Epidermal melanocyte (primary cell): ENCODE data around the gene FBXW9.
"Not testable (repeated sequence)": the region's sequence is repeated elsewhere in the genome, so short reads cannot be mapped to it uniquely, and the experiment has no call there.

Experiments used
- DNase-seq: peaks from one replicate; pipeline ENCODE4 v3.0.0; 2011; ENCODE audit warnings: low spot score; ENCODE audit not compliant: insufficient read length

The FBXW9 gene

DNA sequence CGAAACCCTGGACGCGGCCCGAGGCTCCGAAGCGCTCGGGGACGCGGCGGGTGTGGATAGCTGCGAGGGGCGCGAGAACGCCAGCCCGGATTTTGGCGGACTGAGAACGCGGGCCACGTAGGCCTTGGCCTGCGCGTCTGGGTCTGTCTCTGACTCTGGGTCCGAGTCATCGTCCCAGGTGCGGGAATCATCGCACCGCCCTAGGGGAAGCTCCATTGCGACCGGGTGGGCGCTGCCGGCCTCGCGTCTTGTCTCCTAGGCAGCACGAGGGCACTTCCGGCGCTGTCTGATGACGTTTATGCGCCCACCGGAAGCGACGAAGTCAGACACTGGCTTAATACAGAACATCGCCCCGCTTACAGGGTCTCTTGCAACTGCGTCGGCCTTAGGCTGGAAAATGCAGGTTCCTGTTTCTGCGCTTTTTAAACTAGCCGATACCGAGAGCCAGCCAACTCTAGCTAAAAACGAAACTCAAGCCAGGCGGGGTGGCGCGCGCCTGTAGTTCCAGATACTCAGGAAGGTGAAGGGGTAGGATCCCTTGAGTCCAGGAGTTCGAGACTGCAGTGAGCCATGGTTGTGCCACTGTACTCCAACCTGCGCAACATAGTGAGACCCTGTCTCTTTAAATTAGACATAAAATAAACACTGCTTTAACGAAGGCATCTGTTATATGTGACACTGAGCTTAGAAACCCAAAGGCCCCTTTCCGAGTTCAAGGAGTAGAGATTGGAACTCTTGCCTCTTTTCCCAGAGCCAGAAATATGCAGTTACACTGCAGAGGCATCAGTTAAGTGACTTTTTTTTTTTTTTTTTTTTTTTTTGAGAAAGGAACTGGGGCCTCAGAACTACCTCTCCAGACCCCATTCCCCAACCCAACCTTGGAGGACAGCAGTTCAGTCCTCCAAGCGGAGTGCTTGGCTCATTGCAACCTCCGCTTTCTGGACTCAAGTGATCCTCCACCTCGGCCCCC, at the start of gene FBXW9:
Gene FBXW9, minus strand, starts transcription at position 266 of the 970 bp plus-strand sequence. Its CDS starts 50 bp downstream, at position 216.
- DNase-seq, result peak; percentile 99

- no peak for DNase-seq
Observed at GRCh38 chr19:12745166-12745897, 48.9 kb upstream of the FBXW9 start.

- no peak for DNase-seq
Observed at GRCh38 chr19:12737835-12738351, 41.5 kb upstream of the FBXW9 start.

DNA sequence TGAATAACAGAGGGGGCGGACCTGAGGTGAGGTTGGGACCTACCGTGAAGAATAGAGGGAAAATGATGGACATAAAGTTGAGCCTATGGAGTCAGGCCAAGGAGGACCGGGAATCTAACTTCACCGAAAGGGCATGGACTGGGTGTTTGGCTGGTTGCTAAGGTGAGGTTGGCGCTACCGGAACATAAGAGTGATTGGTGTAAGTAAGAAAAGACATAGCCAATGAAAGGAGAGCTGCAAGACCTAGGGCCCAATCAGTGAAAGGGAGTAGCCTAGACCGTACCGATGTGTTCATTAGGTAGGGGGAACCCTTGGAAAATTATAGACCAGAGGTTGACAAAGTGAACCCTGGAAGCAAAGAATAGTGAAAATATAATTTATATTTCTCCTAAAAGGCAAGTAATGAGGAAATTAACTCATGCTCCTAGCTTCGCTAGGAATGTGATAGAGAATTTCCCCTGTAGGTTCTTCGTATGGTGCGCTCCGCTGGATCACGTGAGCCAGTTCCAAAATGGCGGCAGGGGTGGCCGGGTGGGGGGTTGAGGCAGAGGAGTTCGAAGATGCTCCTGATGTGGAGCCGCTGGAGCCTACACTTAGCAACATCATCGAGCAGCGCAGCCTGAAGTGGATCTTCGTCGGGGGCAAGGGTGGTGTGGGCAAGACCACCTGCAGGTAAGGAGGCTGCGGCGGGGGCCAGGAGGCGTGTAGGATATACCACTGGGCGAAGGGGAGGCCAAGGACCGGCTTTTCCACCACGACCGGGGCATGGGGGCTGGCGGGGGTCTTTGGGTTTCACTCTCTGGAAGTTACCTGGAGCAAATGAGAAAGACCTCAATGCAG, 40.8 kb upstream of the FBXW9 start, which contains the start of gene GET3:
Gene GET3, plus strand, starts transcription at position 503 of the 840 bp plus-strand sequence. Its CDS starts 9 bp downstream, at position 512.
- peak; percentile 100 for DNase-seq

- no peak for DNase-seq
Observed at GRCh38 chr19:12733369-12734214, 37.2 kb upstream of the FBXW9 start.

- no peak for DNase-seq
Observed at GRCh38 chr19:12731337-12731736, 34.9 kb upstream of the FBXW9 start.

DNA sequence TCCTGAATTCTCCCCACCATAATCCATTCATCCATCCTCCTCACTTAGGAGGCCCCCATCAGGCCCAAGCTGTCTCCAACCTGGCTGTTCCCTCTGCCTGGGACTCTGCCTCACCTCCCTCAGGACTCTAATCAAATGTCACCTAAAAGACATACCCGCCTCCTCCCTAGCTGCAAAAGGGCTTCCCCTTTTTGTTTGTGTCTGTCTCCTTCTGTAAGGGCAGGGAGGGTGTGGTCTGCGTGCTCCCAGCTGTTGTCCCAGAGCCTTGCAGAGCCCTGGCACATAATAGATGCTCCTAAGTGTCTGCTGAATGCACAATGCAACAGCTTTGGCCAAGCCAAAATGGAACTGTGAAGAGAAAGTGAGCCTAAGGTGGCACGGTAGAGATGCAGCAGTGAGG, 33.6 kb upstream of the FBXW9 start:
- no peak for DNase-seq

GRCh38 chr19:12727745-12728433, 31.5 kb upstream of the FBXW9 start:
- DNase-seq, result no peak

DNA sequence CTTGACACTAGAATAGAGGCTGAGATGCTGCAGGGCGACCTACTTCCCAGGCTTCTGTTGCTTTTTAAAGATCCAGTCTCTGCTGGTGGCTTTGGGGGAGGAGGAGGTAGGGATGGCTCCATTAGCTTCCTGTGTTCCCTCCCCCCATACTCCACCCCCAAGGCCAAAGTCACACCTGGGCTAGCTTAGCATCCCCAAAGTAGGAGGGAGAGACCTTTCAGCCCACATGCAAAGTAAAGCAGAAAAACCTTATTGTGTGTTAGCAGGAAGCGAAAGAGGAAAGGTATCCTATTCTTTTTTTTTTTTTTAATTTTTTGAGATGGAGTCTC, 30.5 kb upstream of the FBXW9 start:
- no peak for DNase-seq

DNA sequence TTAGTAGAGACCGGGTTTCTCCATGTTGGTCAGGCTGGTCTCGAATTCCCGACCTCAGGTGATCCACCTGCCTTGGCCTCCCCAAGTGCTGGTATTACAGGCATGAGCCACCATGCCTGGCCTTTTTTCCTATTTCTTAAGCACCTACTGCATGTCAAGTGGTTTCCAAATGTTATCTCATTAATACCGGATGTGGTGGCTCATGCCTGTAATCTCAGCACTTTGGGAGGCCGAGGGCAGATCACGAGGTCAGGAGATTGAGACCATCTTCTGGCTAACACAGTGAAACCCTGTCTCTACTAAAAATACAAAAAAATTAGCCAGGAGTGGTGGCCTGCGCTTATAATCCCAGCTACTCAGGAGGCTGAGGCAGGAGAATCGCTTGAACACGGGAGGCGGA, 29.2 kb upstream of the FBXW9 start:
- DNase-seq, result not testable (repeated sequence)

DNA sequence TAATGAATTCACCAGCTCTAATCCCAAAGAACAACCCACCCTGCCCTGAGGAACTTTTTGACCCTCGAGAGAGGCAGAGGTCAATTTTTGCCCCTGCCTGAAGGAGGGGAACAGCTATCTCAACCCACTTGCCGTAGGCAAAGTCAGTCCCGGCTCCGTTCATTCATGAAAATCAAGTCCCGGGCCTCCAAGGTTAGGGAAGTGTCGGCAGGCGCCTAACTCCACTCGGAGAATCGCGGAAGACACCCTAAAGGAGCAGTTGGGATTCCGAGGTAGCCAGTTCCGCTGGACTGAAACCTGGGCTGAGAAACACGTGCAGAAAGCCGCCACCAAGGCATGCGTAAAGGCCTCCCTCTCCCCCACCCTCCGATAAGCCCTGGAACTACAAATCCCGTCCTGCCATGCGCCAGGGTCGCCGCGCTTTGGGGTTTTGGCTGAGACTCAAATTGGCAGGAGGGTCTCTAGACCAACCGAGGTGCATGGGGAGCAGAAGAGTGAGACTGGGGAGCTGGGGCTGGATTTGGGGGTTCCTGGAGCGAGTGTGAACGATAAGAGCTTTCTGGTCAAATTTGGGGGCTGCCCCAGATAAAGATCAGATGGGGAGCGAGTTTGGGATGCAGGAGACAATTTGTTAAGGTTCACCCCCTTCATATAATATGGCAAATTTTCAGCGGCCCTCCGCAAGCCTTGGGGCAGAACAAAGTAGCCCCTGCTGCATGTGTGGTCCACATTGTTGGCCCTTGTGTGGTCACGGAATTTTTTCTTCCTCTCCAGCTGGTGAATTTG, 27.4 kb upstream of the FBXW9 start, which contains the start of gene TNPO2:
Gene TNPO2, minus strand, starts transcription at position 292 of the 786 bp plus-strand sequence. CDS start 2,955 bp downstream, outside the sequence.
- peak; percentile 80 for DNase-seq

GRCh38 chr19:12723381-12723640, 26.9 kb upstream of the FBXW9 start:
- no peak for DNase-seq

- peak; percentile 100 for DNase-seq
Observed at GRCh38 chr19:12722566-12723380, 26.3 kb upstream of the FBXW9 start.

DNA sequence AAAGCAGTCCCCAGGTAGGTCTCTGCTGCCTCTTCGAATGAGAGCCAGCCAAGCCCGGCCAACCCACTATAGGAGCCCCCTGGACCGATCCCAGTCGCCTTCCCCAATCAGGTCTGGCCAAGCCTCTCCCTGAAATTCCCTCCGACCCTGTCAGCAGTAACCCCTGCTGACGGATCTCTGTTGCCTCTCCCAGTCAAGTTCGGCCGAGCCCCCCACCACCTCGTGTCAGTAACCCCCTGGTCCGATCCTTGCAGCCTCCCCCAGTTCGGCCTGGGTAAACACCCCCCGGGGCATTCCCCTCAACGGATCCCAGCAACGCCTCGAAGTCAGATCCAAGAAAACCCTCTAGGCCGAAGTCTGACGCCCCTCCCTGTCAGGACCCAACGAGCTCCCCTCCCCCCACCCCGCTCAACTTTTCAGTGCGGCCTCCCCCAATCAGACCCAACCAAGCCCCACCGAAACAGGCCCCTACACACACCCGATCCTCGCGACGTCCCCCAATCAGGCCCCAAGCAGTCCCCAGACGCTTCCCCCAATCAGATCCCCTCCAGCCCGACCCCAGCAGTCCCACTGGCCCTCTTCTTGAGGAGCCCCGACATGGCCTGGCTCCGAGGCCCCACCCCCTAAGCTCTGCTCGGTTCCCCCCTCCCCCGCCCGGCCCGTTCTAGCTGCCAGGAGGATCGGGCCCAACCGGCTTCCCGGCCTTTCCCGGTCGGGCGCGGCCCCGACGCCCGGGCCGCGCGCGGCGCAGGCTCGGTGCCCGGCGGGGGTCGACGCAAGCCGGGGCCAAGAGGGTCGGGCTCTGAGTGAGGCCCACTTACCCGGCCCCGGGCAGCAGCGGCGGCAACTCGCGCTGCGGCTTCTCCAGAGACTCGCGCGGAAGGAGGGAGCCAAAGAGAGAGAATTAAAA, 25.5 kb upstream of the FBXW9 start:
- DNase-seq, result peak; percentile 71

DNA sequence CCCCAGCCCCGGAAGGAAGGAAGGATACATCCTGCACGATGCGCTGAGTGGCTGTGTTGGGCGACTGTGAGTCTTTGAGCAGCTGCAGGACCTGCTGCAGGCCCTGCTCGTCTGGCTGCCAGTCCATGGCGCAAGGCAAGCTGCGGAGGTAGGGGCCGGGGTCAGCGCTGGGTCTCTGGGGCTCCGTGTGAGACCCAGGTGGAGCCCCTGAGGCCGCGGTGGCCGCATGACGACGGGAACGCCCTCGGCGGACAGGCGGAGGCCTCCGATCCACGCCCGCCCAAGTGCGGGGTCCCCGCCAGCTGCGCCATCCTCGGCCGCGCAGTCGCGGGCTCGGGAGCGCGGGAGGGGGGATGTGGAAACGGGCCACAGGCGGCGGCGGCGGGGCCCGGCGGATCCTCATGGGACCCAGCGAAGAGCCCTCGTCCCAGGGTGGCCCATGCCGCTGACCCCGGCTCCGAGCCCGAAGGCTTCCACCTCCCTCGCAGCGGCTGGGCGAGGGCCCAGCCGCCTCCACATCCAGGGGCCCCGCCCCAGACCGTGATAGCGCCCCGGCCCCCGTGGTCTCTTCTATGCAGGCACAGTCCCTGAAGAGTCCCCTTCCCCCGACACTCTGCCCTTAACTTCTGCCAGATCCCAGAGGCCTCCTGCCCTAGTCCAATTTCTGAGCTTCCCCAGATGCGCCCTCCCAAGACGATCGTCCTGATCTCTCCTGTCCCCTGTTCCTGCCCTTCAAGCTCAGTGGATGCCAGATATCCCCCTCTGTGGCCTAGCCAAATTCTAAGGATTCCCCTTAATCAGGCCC, 24.6 kb upstream of the FBXW9 start:
- no peak for DNase-seq

GRCh38 chr19:12720296-12720695, 23.9 kb upstream of the FBXW9 start:
- DNase-seq, result no peak
